B cell (primary cell): ENCODE data around the gene CASK. TPM values are rescaled to one million over a fixed set of nuclear protein-coding genes. Genes with fewer than 3 reads are reported as not detected.

Experiments used
- ATAC-seq: fragments of 200-7000 bp; cut with Tn5 transposase; one replicate; pipeline ENCODE4 v1.10.0; 2021; ENCODE audit warnings: low read depth, mild to moderate bottlenecking, moderate number of reproducible peaks, moderate library complexity
- CTCF ChIA-PET: fragments of 350-600 bp; sonication (Branson Sonifier 250); formaldehyde crosslinking; loops from one replicate; lab custom pipeline; 2021; ENCODE audit warnings: antibody characterized with exemption, inconsistent platforms; lab: Charles Lee
- POLR2A ChIA-PET: fragments of 350-600 bp; sonication (Branson Sonifier 250); formaldehyde crosslinking; loops from one replicate; lab custom pipeline; 2021; ENCODE audit warnings: antibody characterized with exemption; lab: Charles Lee
- DNase-seq: peaks from one replicate; pipeline ENCODE4 v3.0.0; 2013
- H2AFZ ChIP-seq: 2 replicates; pipeline ENCODE4 v1.6.1; 2012; ENCODE audit warnings: mild to moderate bottlenecking, low read depth, low read length; ENCODE audit not compliant: insufficient read depth, poor library complexity, severe bottlenecking
- H3K27ac ChIP-seq, 2 donors: 1 replicate in 1 of 2; 2 replicates in 1 of 2; pipeline ENCODE4 v1.5.1; 2012 to 2013; ENCODE audit warnings: low read length in 2 of 2, mild to moderate bottlenecking in 2 of 2, moderate library complexity in 1 of 2
- H3K27me3 ChIP-seq, 4 experiments: fragments of 200-600 bp in 1 of 4; sonication (generic) in 1 of 4; replicated peaks in 1 of 4; 1 replicate in 2 of 4; 2 replicates in 2 of 4; pipeline versions ENCODE4 v1.6.1 to v1.7.0; 2013 to 2016; ENCODE audit warnings: low read length in 3 of 4, mild to moderate bottlenecking in 2 of 4, mixed read lengths in 1 of 4, moderate library complexity in 1 of 4; ENCODE audit not compliant: insufficient read depth in 4 of 4, control insufficient read depth in 3 of 4; ENCODE audit errors: control extremely low read depth in 1 of 4
- H3K36me3 ChIP-seq, 2 experiments: replicated peaks in 1 of 2; 1 replicate in 1 of 2; 2 replicates in 1 of 2; pipeline versions ENCODE4 v1.6.1 to v1.7.1; 2013; ENCODE audit warnings: low read length in 1 of 2; ENCODE audit not compliant: insufficient read depth in 2 of 2, control insufficient read depth in 1 of 2; ENCODE audit errors: control extremely low read depth in 1 of 2, extremely low read depth in 1 of 2
- H3K4me1 ChIP-seq, 2 donors: fragments of 200-600 bp in 1 of 2; sonication (generic) in 1 of 2; 1 replicate in 1 of 2; 2 replicates in 1 of 2; pipeline versions ENCODE4 v1.5.1 to v1.6.1; 2013 to 2017; ENCODE audit warnings: low read length in 2 of 2; ENCODE audit not compliant: control insufficient read depth in 2 of 2, insufficient read depth in 2 of 2
- H3K4me2 ChIP-seq: replicated peaks from 2 replicates; pipeline ENCODE3; 2012; ENCODE audit warnings: mild to moderate bottlenecking, low read depth, low read length; ENCODE audit not compliant: poor library complexity, severe bottlenecking
- H3K4me3 ChIP-seq, 5 experiments: fragments of 200-600 bp in 1 of 5; sonication (generic) in 1 of 5; 1 replicate in 3 of 5; 2 replicates in 2 of 5; pipeline versions ENCODE4 v1.5.1 to v1.7.0; 2011 to 2016; ENCODE audit warnings: low read length in 4 of 5, mild to moderate bottlenecking in 4 of 5, low read depth in 2 of 5, control low read depth in 1 of 5, moderate library complexity in 1 of 5; ENCODE audit not compliant: insufficient read depth in 1 of 5; ENCODE audit errors: control extremely low read depth in 1 of 5, extremely low read depth in 1 of 5
- H3K79me2 ChIP-seq: fragments of 200-600 bp; sonication (generic); one replicate; pipeline ENCODE4 v1.6.0; 2016; ENCODE audit warnings: low read length; ENCODE audit not compliant: control insufficient read depth, insufficient read depth
- H3K9ac ChIP-seq: fragments of 200-600 bp; sonication (generic); 2 replicates; pipeline ENCODE4 v1.6.1; 2017; ENCODE audit warnings: mild to moderate bottlenecking, low read length, moderate library complexity
- H3K9me3 ChIP-seq, 3 donors: one replicate each; pipeline versions ENCODE4 v1.6.1 to v1.7.1; 2013; ENCODE audit warnings: low read length in 2 of 3; ENCODE audit not compliant: control insufficient read depth in 2 of 3, insufficient read depth in 1 of 3; ENCODE audit errors: control extremely low read depth in 1 of 3
- H4K20me1 ChIP-seq: 2 replicates; pipeline ENCODE4 v1.6.0; 2012; ENCODE audit warnings: mild to moderate bottlenecking, low read length; ENCODE audit not compliant: insufficient read depth, control insufficient read depth, poor library complexity, severe bottlenecking
- H3K27ac Mint-ChIP-seq: one replicate; pipeline ENCODE4 v1.8.0; 2021; ENCODE audit warnings: mixed read lengths
- H3K27me3 Mint-ChIP-seq: one replicate; pipeline ENCODE4 v1.8.0; 2021; ENCODE audit warnings: mixed read lengths
- H3K4me1 Mint-ChIP-seq: one replicate; pipeline ENCODE4 v1.8.0; 2021; ENCODE audit warnings: mixed read lengths
- H3K4me3 Mint-ChIP-seq: one replicate; pipeline ENCODE4 v1.8.0; 2021; ENCODE audit warnings: mixed read lengths
- H3K9me3 Mint-ChIP-seq: one replicate; pipeline ENCODE4 v1.8.0; 2022; ENCODE audit warnings: mixed read lengths; ENCODE audit not compliant: insufficient read depth
- CTCF ChIP-seq: fragments of 200-600 bp; IDR thresholded peaks from one replicate; pipeline ENCODE4 v1.8.0; 2022; ENCODE audit warnings: antibody characterized with exemption, mild to moderate bottlenecking
- EZH2 ChIP-seq: IDR thresholded peaks from 2 replicates; pipeline ENCODE4 v1.6.1; 2012; ENCODE audit warnings: borderline replicate concordance, low read depth, mild to moderate bottlenecking, moderate library complexity, low read length; ENCODE audit not compliant: insufficient read depth, poor library complexity, severe bottlenecking
- WGBS: methylation state at CpG from one replicate; pipeline ENCODE4 v1.1.5; 2013; ENCODE audit warnings: missing lambda C conversion rate; ENCODE audit not compliant: insufficient coverage; 5-methylcytosine and 5-hydroxymethylcytosine counted together
- intact Hi-C: fragments of 100-400 bp; cut with micrococcal nuclease; formaldehyde crosslinking; loops from one replicate; pipeline ENCODE4 v1.10.0; 2022
- polyA plus RNA-seq: library from polyadenylated mRNA; depleted of rRNA; stranded (reverse); fragments of >200 nt; gene quantifications from 2 replicates; pipeline ENCODE4 v1.2.3, GENCODE V29; 2012
- total RNA-seq, 2 donors: library from RNA; stranded (reverse); fragments of 120-200 nt in 1 of 2; gene quantifications; 1 replicate in 1 of 2; 2 replicates in 1 of 2; pipeline versions ENCODE4 v1.2.3 to v1.2.4, GENCODE V29; 2013 to 2022

The CASK gene
- total and polyA plus RNA-seq, 2 donors (not counting 1 experiment from before 2014, with no cell fraction given) = 14.2 to 50.4 TPM

- Mint-ChIP-seq H3K27me3 (no peaks in the 10 kb centered on the region), H3K4me1 (peaks cover 31% of the 10 kb centered on the region), H3K27ac (peak overlapping the region; percentile 86), H3K9me3 (no peaks in the 10 kb centered on the region), H3K4me3 (peak overlapping the region; percentile 95)
- no peaks in the 10 kb centered on the region for H3K9me3 ChIP-seq
- peak overlapping the region; percentile 61 for H2AFZ ChIP-seq
- no peaks in the 10 kb centered on the region for H3K27me3 ChIP-seq
- intact Hi-C loops = loop anchor here (5.0 to 10.0 kb wide), 2 partner anchors 1020 to 1278 kb away; partner anchors contain the start of gene CXorf38
- H3K79me2 ChIP-seq = peaks cover 36% of the 10 kb centered on the region
- DNase-seq = peak; percentile 54
- ChIA-PET POLR2A (interaction anchor here (0.6 kb wide), 1 partner anchor 1239 kb away, joined by 3 read pairs; no protein-coding TSS in a partner anchor), CTCF (no interaction called here)
- peak overlapping the region; percentile 72 for H3K4me2 ChIP-seq
- H3K36me3 ChIP-seq = no peaks in the 10 kb centered on the region
- H3K4me1 ChIP-seq = peaks cover 3 to 11% of the 10 kb centered on the region in 2 donors
- H3K4me3 ChIP-seq = peak overlapping the region; percentile 40 to 70 (median 64)
- 0% methylated on average over 27 of the region's 48 CpGs for WGBS
- no peaks in the 10 kb centered on the region for H4K20me1 ChIP-seq
- peak; percentile 18 for ATAC-seq
- peak overlapping the region in 1 of 2 donors; percentile 27 for H3K27ac ChIP-seq
- no peak for TF ChIP-seq CTCF
- TF ChIP-seq EZH2 = no peak
- H3K9ac ChIP-seq = peak overlapping the region; percentile 65
Observed at GRCh38 chrX:41922431-41923151, 763 bp downstream of the CASK start.
